HEK293 (cell line): ENCODE measurements around the gene ZNF84.

ENCODE experiments used
- ELK4 ChIP-seq: IDR thresholded peaks from 2 replicates; pipeline ENCODE4 v1.6.1; 2011; ENCODE audit warnings: mild to moderate bottlenecking, low read depth, low read length, borderline replicate concordance
- FEZF1 ChIP-seq: fragments of 450-650 bp; formaldehyde crosslinking; IDR thresholded peaks from 2 replicates; pipeline ENCODE4 v1.5.1; 2016; ENCODE audit warnings: missing biosample characterization, missing genetic modification characterization
- GLI4 ChIP-seq: fragments of 450-650 bp; formaldehyde crosslinking; IDR thresholded peaks from 2 replicates; pipeline ENCODE4 v1.5.1; 2016; ENCODE audit warnings: missing biosample characterization, missing genetic modification characterization
- HOXD13 ChIP-seq: sonication (generic); formaldehyde crosslinking; IDR thresholded peaks from 2 replicates; pipeline ENCODE4 v1.8.0; 2022; ENCODE audit warnings: missing genetic modification reagents, borderline replicate concordance
- OVOL3 ChIP-seq: fragments of 450-650 bp; formaldehyde crosslinking; IDR thresholded peaks from 2 replicates; pipeline ENCODE4 v1.5.1; 2016; ENCODE audit warnings: missing biosample characterization, missing genetic modification characterization
- PRDM4 ChIP-seq: fragments of 450-650 bp; formaldehyde crosslinking; IDR thresholded peaks from 2 replicates; pipeline ENCODE4 v1.5.1; 2017; ENCODE audit warnings: missing biosample characterization, missing genetic modification characterization
- SCRT2 ChIP-seq: fragments of 450-650 bp; formaldehyde crosslinking; IDR thresholded peaks from 2 replicates; pipeline ENCODE4 v1.5.1; 2016; ENCODE audit warnings: missing biosample characterization, missing genetic modification characterization
- TSHZ1 ChIP-seq: fragments of 450-650 bp; formaldehyde crosslinking; IDR thresholded peaks from 2 replicates; pipeline ENCODE4 v1.5.1; 2016; ENCODE audit warnings: missing biosample characterization, missing genetic modification characterization, borderline replicate concordance
- ZFP3 ChIP-seq: fragments of 450-650 bp; formaldehyde crosslinking; IDR thresholded peaks from 2 replicates; pipeline ENCODE4 v1.5.1; 2016; ENCODE audit warnings: low read depth, missing biosample characterization, missing genetic modification characterization
- ZNF10 ChIP-seq: fragments of 450-650 bp; formaldehyde crosslinking; IDR thresholded peaks from 2 replicates; pipeline ENCODE4 v1.5.1; 2017; ENCODE audit warnings: missing biosample characterization, missing genetic modification characterization
- ZNF140 ChIP-seq: fragments of 450-650 bp; formaldehyde crosslinking; IDR thresholded peaks from 2 replicates; pipeline ENCODE4 v1.5.1; 2016; ENCODE audit warnings: missing biosample characterization, missing genetic modification characterization
- ZNF146 ChIP-seq: fragments of 450-650 bp; formaldehyde crosslinking; IDR thresholded peaks from 2 replicates; pipeline ENCODE4 v1.5.1; 2016; ENCODE audit warnings: missing biosample characterization, missing genetic modification characterization
- ZNF169 ChIP-seq: fragments of 450-650 bp; formaldehyde crosslinking; IDR thresholded peaks from 2 replicates; pipeline ENCODE4 v1.5.1; 2016; ENCODE audit warnings: missing biosample characterization, missing genetic modification characterization
- ZNF175 ChIP-seq: fragments of 450-650 bp; formaldehyde crosslinking; IDR thresholded peaks from 2 replicates; pipeline ENCODE4 v1.5.1; 2016; ENCODE audit warnings: missing biosample characterization, missing genetic modification characterization
- ZNF221 ChIP-seq: fragments of 450-650 bp; formaldehyde crosslinking; IDR thresholded peaks from 2 replicates; pipeline ENCODE4 v1.5.1; 2017; ENCODE audit warnings: missing biosample characterization, missing genetic modification characterization, borderline replicate concordance
- ZNF24 ChIP-seq: fragments of 450-650 bp; formaldehyde crosslinking; IDR thresholded peaks from 2 replicates; pipeline ENCODE4 v1.5.1; 2016; ENCODE audit warnings: missing biosample characterization, missing genetic modification characterization
- ZNF248 ChIP-seq: fragments of 450-650 bp; formaldehyde crosslinking; IDR thresholded peaks from 2 replicates; pipeline ENCODE4 v1.5.1; 2017; ENCODE audit warnings: missing biosample characterization, missing genetic modification characterization
- ZNF292 ChIP-seq: fragments of 450-650 bp; formaldehyde crosslinking; IDR thresholded peaks from 2 replicates; pipeline ENCODE4 v1.5.1; 2016; ENCODE audit warnings: low read depth, missing biosample characterization, missing genetic modification characterization, borderline replicate concordance
- ZNF335 ChIP-seq: fragments of 450-650 bp; formaldehyde crosslinking; conservative IDR thresholded peaks from 2 replicates; pipeline ENCODE4 v1.5.1; 2016; ENCODE audit warnings: missing biosample characterization, missing genetic modification characterization
- ZNF423 ChIP-seq: fragments of 450-650 bp; formaldehyde crosslinking; IDR thresholded peaks from 2 replicates; pipeline ENCODE4 v1.5.1; 2016; ENCODE audit warnings: missing biosample characterization, missing genetic modification characterization
- ZNF521 ChIP-seq: fragments of 450-650 bp; formaldehyde crosslinking; IDR thresholded peaks from 2 replicates; pipeline ENCODE4 v1.5.1; 2017; ENCODE audit warnings: missing biosample characterization, mild to moderate bottlenecking, missing genetic modification characterization
- ZNF580 ChIP-seq: fragments of 450-650 bp; formaldehyde crosslinking; IDR thresholded peaks from 2 replicates; pipeline ENCODE4 v1.5.1; 2016; ENCODE audit warnings: missing biosample characterization, missing genetic modification characterization
- ZNF645 ChIP-seq: fragments of 450-650 bp; formaldehyde crosslinking; IDR thresholded peaks from 2 replicates; pipeline ENCODE4; 2016; ENCODE audit warnings: missing biosample characterization, missing genetic modification characterization
- ZNF677 ChIP-seq: fragments of 450-650 bp; IDR thresholded peaks from 2 replicates; pipeline ENCODE4 v1.5.0; 2018; ENCODE audit warnings: missing biosample characterization, mild to moderate bottlenecking, missing genetic modification characterization, moderate library complexity
- ZSCAN18 ChIP-seq: fragments of 450-650 bp; formaldehyde crosslinking; IDR thresholded peaks from 2 replicates; pipeline ENCODE4 v1.5.1; 2016; ENCODE audit warnings: missing biosample characterization, missing genetic modification characterization

ZNF84 gene

GRCh38 chr12:133080368-133081158 is 43.3 kb downstream of the ZNF84 start, which contains the start of gene ZNF140 (continued):
- no peak for TF ChIP-seq SCRT2 (tag by site-specific recombination)
- TF ChIP-seq ZNF335 (tag by site-specific recombination): peak; percentile 99
- TF ChIP-seq PRDM4 (tag by site-specific recombination): no peak; the same call in 1 of the 2 replicates
- no peak for TF ChIP-seq TSHZ1 (tag by site-specific recombination)
- TF ChIP-seq ZNF175 (tag by site-specific recombination): no peak
- no peak for TF ChIP-seq ZNF292 (tag by site-specific recombination)
- TF ChIP-seq ZNF146: no peak
- no peak for TF ChIP-seq ZNF645 (tag by site-specific recombination)
- TF ChIP-seq GLI4 (tag by site-specific recombination): no peak
- TF ChIP-seq ZSCAN18 (tag by site-specific recombination): no peak; the same call in 1 of the 2 replicates
- peak; percentile 72 for TF ChIP-seq ZNF423 (tag by site-specific recombination)
- TF ChIP-seq ZNF221 (tag by site-specific recombination): no peak
- TF ChIP-seq ZNF580 (tag by site-specific recombination): no peak
- peak; percentile 63 for TF ChIP-seq FEZF1
- no peak for TF ChIP-seq ZFP3
- no peak for TF ChIP-seq ZNF248 (tag by site-specific recombination)
- no peak for TF ChIP-seq ZNF140 (tag by site-specific recombination)
- no peak for TF ChIP-seq HOXD13 (CRISPR knock-in tag)
- TF ChIP-seq ZNF521 (tag by site-specific recombination): no peak
- 0 out of 2 replicates have a peak, but pooled peaks have one; percentile 15 for TF ChIP-seq ZNF24 (tag by site-specific recombination)
- TF ChIP-seq ZNF169 (tag by site-specific recombination): no peak
- no peak for TF ChIP-seq ZNF677 (tag by site-specific recombination)
- TF ChIP-seq ZNF10 (tag by site-specific recombination): no peak
- no peak for TF ChIP-seq ELK4
- peak; percentile 44 for TF ChIP-seq OVOL3
